ENCODE results near the gene TBC1D1.

DNA sequence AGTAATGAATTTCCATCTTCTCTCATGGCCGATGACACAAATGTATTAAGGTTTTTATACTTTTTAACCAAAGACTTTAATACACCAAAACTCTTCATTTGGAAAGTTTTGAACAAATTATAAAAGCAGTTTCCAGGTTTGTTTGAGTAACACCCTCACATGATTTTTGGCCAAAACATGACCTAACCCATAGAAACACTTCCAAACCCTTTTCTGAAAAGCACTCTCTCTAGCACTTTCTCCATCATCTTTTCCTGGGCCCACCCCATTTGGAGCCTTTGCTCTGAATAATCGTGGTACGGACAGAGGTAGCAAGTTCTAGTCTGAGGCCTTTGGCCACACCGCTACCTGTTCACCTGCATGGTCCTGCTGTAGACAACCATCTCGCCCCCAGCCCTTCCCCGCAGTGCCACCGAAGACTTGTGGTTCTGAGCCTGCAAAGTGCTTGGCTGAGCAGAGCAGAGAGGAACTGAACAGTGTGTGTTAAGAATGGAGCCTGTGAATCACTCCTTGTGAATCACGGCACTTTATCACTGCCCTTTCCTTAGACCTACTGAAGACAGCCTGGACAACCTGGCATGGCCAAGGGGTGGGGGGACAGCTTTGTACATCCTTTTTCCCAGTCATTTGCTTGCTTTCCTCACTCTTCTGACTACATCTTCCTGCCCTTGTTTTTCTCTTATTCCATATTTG is 251.1 kb downstream of the TBC1D1 start:
- TF ChIP-seq, protein P1, sequence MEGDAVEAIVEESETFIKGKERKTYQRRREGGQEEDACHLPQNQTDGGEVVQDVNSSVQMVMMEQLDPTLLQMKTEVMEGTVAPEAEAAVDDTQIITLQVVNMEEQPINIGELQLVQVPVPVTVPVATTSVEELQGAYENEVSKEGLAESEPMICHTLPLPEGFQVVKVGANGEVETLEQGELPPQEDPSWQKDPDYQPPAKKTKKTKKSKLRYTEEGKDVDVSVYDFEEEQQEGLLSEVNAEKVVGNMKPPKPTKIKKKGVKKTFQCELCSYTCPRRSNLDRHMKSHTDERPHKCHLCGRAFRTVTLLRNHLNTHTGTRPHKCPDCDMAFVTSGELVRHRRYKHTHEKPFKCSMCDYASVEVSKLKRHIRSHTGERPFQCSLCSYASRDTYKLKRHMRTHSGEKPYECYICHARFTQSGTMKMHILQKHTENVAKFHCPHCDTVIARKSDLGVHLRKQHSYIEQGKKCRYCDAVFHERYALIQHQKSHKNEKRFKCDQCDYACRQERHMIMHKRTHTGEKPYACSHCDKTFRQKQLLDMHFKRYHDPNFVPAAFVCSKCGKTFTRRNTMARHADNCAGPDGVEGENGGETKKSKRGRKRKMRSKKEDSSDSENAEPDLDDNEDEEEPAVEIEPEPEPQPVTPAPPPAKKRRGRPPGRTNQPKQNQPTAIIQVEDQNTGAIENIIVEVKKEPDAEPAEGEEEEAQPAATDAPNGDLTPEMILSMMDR (IDR thresholded peaks at IDR 0.05) = no peak
- TF ChIP-seq POLR2A (IDR thresholded peaks at IDR 0.05) = no peak
- TF ChIP-seq EP300 (IDR thresholded peaks at IDR 0.05; ENCODE audit: low read depth) = no peak
- TF ChIP-seq POLR2AphosphoS5 (IDR thresholded peaks at IDR 0.05) = no peak

All from transverse colon (tissue), 4 donors.